Epithelial cell of proximal tubule (primary cell): Measurements from ENCODE around the gene CPSF4. TPM values are rescaled to one million over a fixed set of nuclear protein-coding genes. Genes with fewer than 3 reads are reported as not detected.
A peak's percentile ranks its signal among the peaks of the same experiment; 100 is the strongest.

Experiments
- DNase-seq: peaks from one replicate; pipeline ENCODE4 v3.0.0-alpha.2; 2011; ENCODE audit warnings: low read depth
- H3K4me3 ChIP-seq: 2 replicates; pipeline ENCODE4 v1.5.1; 2011; ENCODE audit warnings: low read depth, mild to moderate bottlenecking, low read length
- total RNA-seq: library from RNA; depleted of rRNA; stranded (reverse); fragments of >200 nt; gene quantifications from 2 replicates; pipeline ENCODE4 v1.2.3, GENCODE V29; 2015
- TF ChIP-seq, protein P1 (sequence below): conservative IDR thresholded peaks from 2 replicates; pipeline ENCODE4 v1.5.1; 2012; ENCODE audit warnings: low read depth, mild to moderate bottlenecking, low read length

The CPSF4 gene
- total RNA-seq, 1 donor from 2014 or later: 15.8 TPM

DNA sequence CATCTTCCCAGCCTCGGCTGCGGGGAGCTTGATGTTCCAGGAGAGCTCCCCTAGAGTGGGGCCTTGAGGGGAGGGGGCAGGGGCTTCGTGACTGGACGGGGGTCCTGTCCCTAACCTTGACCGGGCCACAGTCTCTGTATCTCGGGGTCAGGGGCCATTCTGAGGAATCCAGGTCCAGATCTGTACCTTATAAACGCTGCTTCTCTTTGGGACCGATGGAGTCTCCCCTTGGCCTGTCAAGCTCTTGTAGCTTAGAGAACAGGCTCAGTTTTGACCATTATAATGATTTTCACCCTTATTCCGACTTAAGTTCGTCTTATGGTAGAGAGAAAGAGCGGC, 66.5 kb downstream of the CPSF4 start:
- TF ChIP-seq, protein P1, sequence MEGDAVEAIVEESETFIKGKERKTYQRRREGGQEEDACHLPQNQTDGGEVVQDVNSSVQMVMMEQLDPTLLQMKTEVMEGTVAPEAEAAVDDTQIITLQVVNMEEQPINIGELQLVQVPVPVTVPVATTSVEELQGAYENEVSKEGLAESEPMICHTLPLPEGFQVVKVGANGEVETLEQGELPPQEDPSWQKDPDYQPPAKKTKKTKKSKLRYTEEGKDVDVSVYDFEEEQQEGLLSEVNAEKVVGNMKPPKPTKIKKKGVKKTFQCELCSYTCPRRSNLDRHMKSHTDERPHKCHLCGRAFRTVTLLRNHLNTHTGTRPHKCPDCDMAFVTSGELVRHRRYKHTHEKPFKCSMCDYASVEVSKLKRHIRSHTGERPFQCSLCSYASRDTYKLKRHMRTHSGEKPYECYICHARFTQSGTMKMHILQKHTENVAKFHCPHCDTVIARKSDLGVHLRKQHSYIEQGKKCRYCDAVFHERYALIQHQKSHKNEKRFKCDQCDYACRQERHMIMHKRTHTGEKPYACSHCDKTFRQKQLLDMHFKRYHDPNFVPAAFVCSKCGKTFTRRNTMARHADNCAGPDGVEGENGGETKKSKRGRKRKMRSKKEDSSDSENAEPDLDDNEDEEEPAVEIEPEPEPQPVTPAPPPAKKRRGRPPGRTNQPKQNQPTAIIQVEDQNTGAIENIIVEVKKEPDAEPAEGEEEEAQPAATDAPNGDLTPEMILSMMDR: no peak
- DNase-seq: no peak
- H3K4me3 ChIP-seq: peak overlapping the region; percentile 77

Other genes starting within 250 kb of the CPSF4 start
- not detected in 2 replicates for gene KPNA7, start 230.8 kb upstream of the CPSF4 start, total RNA-seq
- 1.0 and 1.4 TPM in 2 replicates for gene MYH16, start 166.1 kb upstream of the CPSF4 start, total RNA-seq
- 198 and 233 TPM in 2 replicates for gene ARPC1A, start 113.0 kb upstream of the CPSF4 start, total RNA-seq
- 378 and 509 TPM in 2 replicates for gene ARPC1B, start 64.2 kb upstream of the CPSF4 start, total RNA-seq
- gene PDAP1, start 30.3 kb upstream of the CPSF4 start, total RNA-seq: 123 and 159 TPM in 2 replicates
- gene BUD31, start 30.0 kb upstream of the CPSF4 start, total RNA-seq: 134 and 136 TPM in 2 replicates
- 4.0 and 7.2 TPM in 2 replicates for gene PTCD1, start 145 bp upstream of the CPSF4 start, total RNA-seq
- gene ATP5MF, start 27.2 kb downstream of the CPSF4 start, total RNA-seq: 1,313 and 2,133 TPM in 2 replicates
- gene ZNF789, start 33.9 kb downstream of the CPSF4 start, total RNA-seq: 10.7 and 11.6 TPM in 2 replicates
- 14.7 and 15.7 TPM in 2 replicates for gene ZNF394, start 61.3 kb downstream of the CPSF4 start, total RNA-seq
- gene ZKSCAN5, start 65.7 kb downstream of the CPSF4 start, total RNA-seq: 7.7 and 8.2 TPM in 2 replicates
- gene FAM200A, start 113.2 kb downstream of the CPSF4 start, total RNA-seq: 6.0 and 6.2 TPM in 2 replicates
- 31.5 and 53.8 TPM in 2 replicates for gene ZNF655, start 119.7 kb downstream of the CPSF4 start, total RNA-seq
- gene TMEM225B, start 159.3 kb downstream of the CPSF4 start, total RNA-seq: 0.17 and 0.43 TPM in 2 replicates
- 7.4 and 11.0 TPM in 2 replicates for gene ZSCAN25, start 178.0 kb downstream of the CPSF4 start, total RNA-seq
- gene CYP3A5, start 241.1 kb downstream of the CPSF4 start, total RNA-seq: 0.75 TPM in 1 of 2 replicates, not detected in the other